Colonic mucosa (tissue), 4 donors: Measurements from ENCODE around the gene FAM120A. TPM values are rescaled to one million over a fixed set of nuclear protein-coding genes. Genes with fewer than 3 reads are reported as not detected.
A peak's percentile ranks its signal among the peaks of the same experiment; 100 is the strongest.

Experiments
- DNase-seq: peaks from one replicate; pipeline ENCODE4 v3.0.0-alpha.2; 2020
- H3K27ac ChIP-seq: fragments of 200-600 bp; one replicate; pipeline ENCODE4 v1.8.0; 2021
- H3K27me3 ChIP-seq: fragments of 200-600 bp; one replicate; pipeline ENCODE4 v1.8.0; 2021
- H3K36me3 ChIP-seq: fragments of 200-600 bp; one replicate; pipeline ENCODE4 v1.8.0; 2021
- H3K4me1 ChIP-seq: fragments of 200-600 bp; one replicate; pipeline ENCODE4 v1.8.0; 2021; ENCODE audit warnings: mild to moderate bottlenecking
- H3K4me3 ChIP-seq: fragments of 200-600 bp; one replicate; pipeline ENCODE4 v1.8.0; 2021
- H3K9ac ChIP-seq, 2 donors: one replicate each; pipeline ENCODE4 v1.7.0; 2013; ENCODE audit warnings: control low read depth in 2 of 2, low read depth in 2 of 2, low read length in 2 of 2
- H3K9me3 ChIP-seq: fragments of 200-600 bp; one replicate; pipeline ENCODE4 v1.8.0; 2021
- CTCF ChIP-seq: fragments of 200-600 bp; IDR thresholded peaks from one replicate; pipeline ENCODE4 v1.8.0; 2022; ENCODE audit warnings: antibody characterized with exemption, mild to moderate bottlenecking
- intact Hi-C: fragments of 100-400 bp; cut with DNase I; formaldehyde crosslinking; loops from one replicate; pipeline ENCODE4 v1.14.1; 2022
- total RNA-seq, 2 donors: library from RNA; stranded (reverse); fragmentation: NEBNext Ultra II Directional in 1 of 2; extraction: Animal tissue kit (Norgen Biotek cat#: 25700) in 1 of 2; gene quantifications; one replicate each; pipeline ENCODE4 v1.2.1, GENCODE V29; 2021
- donor health status: healthy.
- donor health status: DM: no; HTN: no; CAD: no.
- donor health status: DM: no; HTN: no; CAD: no.

Gene FAM120A
- total RNA-seq, 2 donors from 2014 or later: 246 to 264 TPM

DNA sequence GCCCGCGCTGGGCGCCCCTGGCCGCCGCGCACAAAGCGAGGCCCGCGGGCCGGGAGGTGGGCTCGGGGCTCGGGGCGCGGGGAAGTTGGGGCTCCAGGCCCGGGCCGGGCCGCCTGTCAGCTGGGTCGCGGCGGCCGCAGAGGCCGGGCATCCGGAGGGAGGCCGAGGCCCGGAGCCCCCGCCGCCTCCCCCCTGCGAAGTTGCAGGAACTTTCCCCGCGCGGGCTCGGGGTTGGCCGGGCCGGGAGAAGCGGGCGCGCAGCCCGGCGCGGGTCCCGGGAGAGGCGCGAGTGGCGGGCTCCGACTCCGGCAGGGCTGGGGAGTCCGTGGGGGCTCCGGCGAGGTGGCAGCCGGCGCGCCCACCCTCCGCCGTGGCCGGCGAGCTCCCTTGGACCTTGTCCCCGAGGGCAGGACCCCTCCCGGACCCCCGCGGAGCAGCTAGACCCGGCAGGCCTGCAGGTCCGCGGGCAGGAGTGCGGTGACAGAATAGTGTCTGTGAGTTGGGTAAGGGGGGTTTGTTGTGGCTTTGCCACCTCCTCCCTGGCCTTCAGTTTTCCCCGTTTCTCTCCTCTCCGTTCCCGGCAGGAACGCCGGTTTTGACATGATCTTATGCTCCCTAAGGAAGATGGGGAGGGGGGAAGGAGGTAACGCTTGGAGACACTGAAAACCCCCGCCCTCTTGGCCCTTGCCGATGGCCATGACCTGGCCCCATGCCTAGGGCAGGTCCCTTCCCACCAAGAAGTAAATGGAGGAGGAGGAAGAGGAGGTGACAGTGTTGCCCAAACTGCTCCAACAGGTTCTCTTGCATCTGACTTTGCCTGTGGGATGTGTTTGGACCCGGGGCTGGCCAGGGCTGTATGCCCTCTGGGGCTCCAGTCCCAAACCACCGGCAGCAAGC, 125.8 kb downstream of the FAM120A start:
- Histone ChIP-seq H3K27me3 (no peaks in the 10 kb centered on the region), H3K9me3 (no peaks in the 10 kb centered on the region), H3K4me1 (peaks cover 17% of the 10 kb centered on the region), H3K27ac (no peak overlapping the region), H3K36me3 (no peaks in the 10 kb centered on the region), H3K9ac (peak overlapping the region; percentile 84 to 90), H3K4me3 (peak overlapping the region; percentile 74)
- no peak for TF ChIP-seq CTCF
- DNase-seq: peak; percentile 56
- intact Hi-C loops: no loop called here

GRCh38 chr9:93577975-93578682, 126.6 kb downstream of the FAM120A start:
- Histone ChIP-seq H3K4me1 (peaks cover 19% of the 10 kb centered on the region), H3K36me3 (no peaks in the 10 kb centered on the region), H3K27me3 (no peaks in the 10 kb centered on the region), H3K9me3 (no peaks in the 10 kb centered on the region), H3K27ac (no peak overlapping the region), H3K9ac (peak overlapping the region; percentile 84 to 90), H3K4me3 (peak overlapping the region; percentile 74)
- intact Hi-C loops: no loop called here
- DNase-seq: no peak
- no peak for TF ChIP-seq CTCF

GRCh38 chr9:93578844-93579243, 127.4 kb downstream of the FAM120A start:
- no peaks in the 10 kb centered on the region for H3K27me3 ChIP-seq
- H3K4me3 ChIP-seq: no peak overlapping the region
- H3K9me3 ChIP-seq: no peaks in the 10 kb centered on the region
- no peaks in the 10 kb centered on the region for H3K36me3 ChIP-seq
- no peak overlapping the region for H3K27ac ChIP-seq
- DNase-seq: no peak
- H3K4me1 ChIP-seq: peaks cover 19% of the 10 kb centered on the region
- H3K9ac ChIP-seq: peak overlapping the region in 1 of 2 donors; percentile 12
- intact Hi-C loops: no loop called here
- TF ChIP-seq CTCF: no peak

- H3K4me3 ChIP-seq: no peak overlapping the region
- H3K9me3 ChIP-seq: no peaks in the 10 kb centered on the region
- H3K36me3 ChIP-seq: no peaks in the 10 kb centered on the region
- intact Hi-C loops: no loop called here
- H3K27ac ChIP-seq: no peak overlapping the region
- DNase-seq: no peak
- TF ChIP-seq CTCF: no peak
- H3K4me1 ChIP-seq: peaks cover 19% of the 10 kb centered on the region
- H3K9ac ChIP-seq: no peak overlapping the region
- no peaks in the 10 kb centered on the region for H3K27me3 ChIP-seq
Observed at GRCh38 chr9:93579711-93580516, 128.4 kb downstream of the FAM120A start.

DNA sequence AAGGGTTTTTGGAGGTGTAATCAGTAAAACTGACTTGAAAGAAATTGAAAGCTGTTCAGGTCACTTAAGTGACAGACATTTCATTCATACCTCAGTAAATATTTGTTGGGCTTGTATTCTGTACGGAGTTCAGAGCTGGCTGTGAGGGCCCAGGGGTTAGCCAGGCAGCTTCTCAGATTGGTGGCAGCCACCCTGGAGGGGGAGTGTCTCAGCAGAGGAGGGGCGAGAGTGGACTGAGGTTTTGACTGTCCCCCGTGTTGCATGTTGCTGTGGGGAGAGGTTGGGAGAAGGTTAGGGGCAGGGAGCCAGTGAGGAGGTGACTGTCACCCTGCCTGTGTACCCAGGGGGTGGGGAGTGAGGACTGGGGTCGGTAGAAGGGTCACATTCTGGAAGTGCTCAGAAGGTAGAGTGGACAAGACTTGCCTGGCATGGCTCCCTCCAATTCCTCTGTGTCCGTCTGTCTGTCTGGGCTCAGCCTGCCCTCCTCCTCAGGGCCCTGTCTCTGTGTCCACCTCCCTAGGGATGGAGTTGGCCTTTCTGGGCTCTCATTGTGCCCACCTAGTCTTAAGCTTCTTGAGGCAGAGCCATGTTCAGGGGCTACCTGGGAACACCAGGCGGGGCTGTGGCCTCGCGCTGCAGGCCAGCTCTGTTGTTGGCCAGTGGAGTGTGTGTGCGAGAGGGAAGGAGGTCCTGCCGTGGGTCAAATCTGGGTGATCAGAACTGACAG, 129.3 kb downstream of the FAM120A start:
- TF ChIP-seq CTCF: no peak
- intact Hi-C loops: no loop called here
- Histone ChIP-seq H3K36me3 (no peaks in the 10 kb centered on the region), H3K4me3 (no peak overlapping the region), H3K9me3 (no peaks in the 10 kb centered on the region), H3K27ac (no peak overlapping the region), H3K4me1 (peaks cover 13% of the 10 kb centered on the region), H3K27me3 (no peaks in the 10 kb centered on the region), H3K9ac (no peak overlapping the region)
- DNase-seq: no peak
